SK-N-SH treated with all-trans-retinoic acid at 6 μM for 48 hours (cell line): ENCODE results near the gene ZFAND3.

Experiments
- ATAC-seq: fragments of 200-7000 bp; cut with Tn5 transposase; 3 replicates; pipeline ENCODE4 v1.9.1; 2020; ENCODE audit warnings: mild to moderate bottlenecking, moderate library complexity
- ARNTL ChIP-seq: fragments of 450-650 bp; formaldehyde crosslinking; IDR thresholded peaks from 2 replicates; pipeline ENCODE4 v1.5.0; 2020; ENCODE audit warnings: low read depth, mild to moderate bottlenecking, moderate library complexity, borderline replicate concordance
- BACH2 ChIP-seq: fragments of 250-450 bp; sonication (Bioruptor Pico); IDR thresholded peaks from 2 replicates; pipeline ENCODE4 v1.9.0; 2021; ENCODE audit warnings: mild to moderate bottlenecking, borderline replicate concordance
- CREB5 ChIP-seq: fragments of 250-450 bp; sonication (Bioruptor Pico); IDR thresholded peaks from 2 replicates; pipeline ENCODE4 v1.5.1; 2020; ENCODE audit warnings: low read depth, mild to moderate bottlenecking, moderate library complexity
- GLIS3 ChIP-seq: fragments of 250-450 bp; sonication (Bioruptor Pico); IDR thresholded peaks from 2 replicates; pipeline ENCODE4 v1.5.0; 2020; ENCODE audit warnings: mild to moderate bottlenecking, moderate library complexity
- ISL1 ChIP-seq: fragments of 250-450 bp; sonication (Bioruptor Pico); IDR thresholded peaks from 2 replicates; pipeline ENCODE4 v2.1.2; 2022; ENCODE audit warnings: mild to moderate bottlenecking, moderate library complexity
- OSR1 ChIP-seq: fragments of 250-450 bp; sonication (Bioruptor Pico); IDR thresholded peaks from 2 replicates; pipeline ENCODE4 v1.8.0; 2022; ENCODE audit warnings: moderate library complexity, mild to moderate bottlenecking, inconsistent platforms
- PATZ1 ChIP-seq: fragments of 250-450 bp; sonication (Bioruptor Pico); IDR thresholded peaks from 2 replicates; pipeline ENCODE4 v1.8.0; 2020; ENCODE audit warnings: mild to moderate bottlenecking, moderate library complexity, borderline replicate concordance
- PPARA ChIP-seq: fragments of 250-450 bp; sonication (Bioruptor Pico); IDR thresholded peaks from 2 replicates; pipeline ENCODE4 v1.5.0; 2020; ENCODE audit warnings: mild to moderate bottlenecking, borderline replicate concordance
- RARB ChIP-seq: fragments of 250-450 bp; sonication (Bioruptor Pico); IDR thresholded peaks from 2 replicates; pipeline ENCODE4 v1.8.0; 2021; ENCODE audit warnings: mild to moderate bottlenecking, moderate library complexity
- TCF4 ChIP-seq: fragments of 250-450 bp; sonication (Bioruptor Pico); IDR thresholded peaks from 2 replicates; pipeline ENCODE4 v1.8.0; 2021; ENCODE audit warnings: mild to moderate bottlenecking, moderate library complexity, borderline replicate concordance
- TOX ChIP-seq: fragments of 250-450 bp; sonication (Bioruptor Pico); IDR thresholded peaks from 2 replicates; pipeline ENCODE4 v1.8.0; 2021; ENCODE audit warnings: mild to moderate bottlenecking, moderate library complexity, borderline replicate concordance
- TSHZ2 ChIP-seq: fragments of 250-450 bp; sonication (Bioruptor Pico); IDR thresholded peaks from 2 replicates; pipeline ENCODE4 v1.5.0; 2020; ENCODE audit warnings: mild to moderate bottlenecking, moderate library complexity
- ZC3H10 ChIP-seq: fragments of 250-450 bp; sonication (Bioruptor Pico); IDR thresholded peaks from 2 replicates; pipeline ENCODE4 v1.5.1; 2021; ENCODE audit warnings: mild to moderate bottlenecking, moderate library complexity
- ZFP30 ChIP-seq: fragments of 450-650 bp; formaldehyde crosslinking; IDR thresholded peaks from 2 replicates; pipeline ENCODE4 v1.5.0; 2022; ENCODE audit warnings: mild to moderate bottlenecking, moderate library complexity
- ZNF565 ChIP-seq: fragments of 450-650 bp; formaldehyde crosslinking; conservative IDR thresholded peaks from 2 replicates; pipeline ENCODE4 v1.5.0; 2020; ENCODE audit warnings: low read depth, mild to moderate bottlenecking, moderate library complexity
- ZNF8 ChIP-seq: fragments of 450-650 bp; formaldehyde crosslinking; IDR thresholded peaks from 2 replicates; pipeline ENCODE4 v1.5.0; 2020; ENCODE audit warnings: mild to moderate bottlenecking, moderate library complexity
- TF ChIP-seq, protein P1 (sequence below): fragments of 250-450 bp; sonication (Bioruptor Pico); IDR thresholded peaks from 2 replicates; pipeline ENCODE4 v1.5.1; 2021; ENCODE audit warnings: mild to moderate bottlenecking, moderate library complexity

The ZFAND3 gene

GRCh38 chr6:38150681-38151296 lies 331.3 kb downstream of the ZFAND3 start (continued):
- TF ChIP-seq CREB5 (no peak), PATZ1 (CRISPR knock-in tag) (no peak)

DNA sequence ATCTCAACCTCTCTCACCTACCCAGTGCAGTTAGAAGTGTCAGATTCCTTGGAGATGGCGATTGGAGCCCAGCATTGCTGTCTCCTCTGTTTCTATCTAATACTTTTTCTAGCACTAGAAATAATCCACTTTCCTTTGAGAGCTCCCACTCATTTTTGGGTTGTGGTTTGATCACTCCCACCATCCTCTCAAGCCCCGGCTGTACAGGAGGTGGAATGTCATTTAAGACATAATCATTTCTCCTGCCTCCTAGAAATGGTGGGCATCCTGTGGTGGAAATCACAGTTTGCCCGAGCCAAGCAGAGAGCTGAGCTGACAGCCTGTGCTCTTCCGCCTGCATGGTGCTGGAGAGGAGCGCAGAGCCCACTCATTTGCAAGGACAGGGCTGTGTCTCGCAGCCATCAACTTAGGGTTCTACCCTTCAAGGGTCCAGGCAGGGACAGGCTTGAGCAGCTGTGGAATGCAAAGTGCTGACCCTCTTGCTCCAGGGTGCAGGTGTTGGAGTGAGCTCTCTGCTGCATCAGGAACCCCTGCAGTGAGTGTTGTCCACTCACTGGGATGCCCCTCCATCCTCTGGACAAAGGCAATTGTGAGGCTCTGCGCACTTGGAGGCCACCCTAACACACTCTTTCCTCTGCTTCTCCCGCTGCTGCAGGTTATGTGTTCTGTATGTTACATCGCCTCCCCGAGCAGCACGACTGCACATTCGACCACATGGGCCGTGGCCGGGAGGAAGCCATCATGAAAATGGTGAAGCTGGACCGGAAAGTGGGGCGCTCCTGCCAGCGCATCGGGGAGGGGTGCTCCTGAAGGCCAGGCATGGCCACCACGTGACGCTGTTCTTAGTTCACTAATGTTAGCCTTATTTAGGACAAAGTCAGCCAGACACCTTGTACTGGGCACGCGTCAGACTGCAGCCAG lies 332.3 kb downstream of the ZFAND3 start:
- TF ChIP-seq ZNF565 (CRISPR knock-in tag) = no peak
- TF ChIP-seq BACH2 = no peak
- TF ChIP-seq, protein P1, sequence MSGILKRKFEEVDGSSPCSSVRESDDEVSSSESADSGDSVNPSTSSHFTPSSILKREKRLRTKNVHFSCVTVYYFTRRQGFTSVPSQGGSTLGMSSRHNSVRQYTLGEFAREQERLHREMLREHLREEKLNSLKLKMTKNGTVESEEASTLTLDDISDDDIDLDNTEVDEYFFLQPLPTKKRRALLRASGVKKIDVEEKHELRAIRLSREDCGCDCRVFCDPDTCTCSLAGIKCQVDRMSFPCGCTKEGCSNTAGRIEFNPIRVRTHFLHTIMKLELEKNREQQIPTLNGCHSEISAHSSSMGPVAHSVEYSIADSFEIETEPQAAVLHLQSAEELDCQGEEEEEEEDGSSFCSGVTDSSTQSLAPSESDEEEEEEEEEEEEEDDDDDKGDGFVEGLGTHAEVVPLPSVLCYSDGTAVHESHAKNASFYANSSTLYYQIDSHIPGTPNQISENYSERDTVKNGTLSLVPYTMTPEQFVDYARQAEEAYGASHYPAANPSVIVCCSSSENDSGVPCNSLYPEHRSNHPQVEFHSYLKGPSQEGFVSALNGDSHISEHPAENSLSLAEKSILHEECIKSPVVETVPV = no peak
- TF ChIP-seq RARB (CRISPR knock-in tag) = no peak
- no peak for TF ChIP-seq TSHZ2 (CRISPR knock-in tag)
- no peak for TF ChIP-seq ZC3H10 (CRISPR knock-in tag)
- no peak for TF ChIP-seq PATZ1 (CRISPR knock-in tag)
- no peak for TF ChIP-seq OSR1 (CRISPR knock-in tag)
- no peak for TF ChIP-seq ISL1 (CRISPR knock-in tag)
- TF ChIP-seq GLIS3 = no peak
- no peak for TF ChIP-seq CREB5
- no peak for TF ChIP-seq TCF4 (CRISPR knock-in tag)
- TF ChIP-seq ZFP30 (CRISPR knock-in tag) = no peak
- no peak for TF ChIP-seq ARNTL (CRISPR knock-in tag)

GRCh38 chr6:38152620-38153019 lies 333.1 kb downstream of the ZFAND3 start:
- no peak for TF ChIP-seq PPARA (CRISPR knock-in tag)
- no peak for TF ChIP-seq ZNF8
- no peak for TF ChIP-seq TOX (CRISPR knock-in tag)
- TF ChIP-seq ZFP30 (CRISPR knock-in tag) = no peak
- ATAC-seq = no peak

More for the DNA sequence above, 332.3 kb downstream of the ZFAND3 start:
- ATAC-seq = no peak
